Hepatocyte (in vitro differentiated cells): ENCODE data around the gene METRNL.

Experiments used
- CTCF ChIP-seq: fragments of 200-600 bp; sonication (generic); IDR thresholded peaks from 2 replicates; pipeline ENCODE4 v1.5.1; 2016; ENCODE audit warnings: antibody characterized with exemption, mild to moderate bottlenecking; ENCODE audit not compliant: poor library complexity
- EZH2 ChIP-seq: fragments of 200-600 bp; sonication (generic); IDR thresholded peaks from 2 replicates; pipeline ENCODE4 v1.6.1; 2016; ENCODE audit warnings: antibody characterized with exemption, mild to moderate bottlenecking, borderline replicate concordance
- EZH2phosphoT487 ChIP-seq: fragments of 200-600 bp; sonication (generic); IDR thresholded peaks from one replicate; pipeline ENCODE4 v1.6.1; 2018; ENCODE audit warnings: antibody characterized with exemption, mild to moderate bottlenecking, low read depth, moderate library complexity; ENCODE audit not compliant: unreplicated experiment, severe bottlenecking

DNA sequence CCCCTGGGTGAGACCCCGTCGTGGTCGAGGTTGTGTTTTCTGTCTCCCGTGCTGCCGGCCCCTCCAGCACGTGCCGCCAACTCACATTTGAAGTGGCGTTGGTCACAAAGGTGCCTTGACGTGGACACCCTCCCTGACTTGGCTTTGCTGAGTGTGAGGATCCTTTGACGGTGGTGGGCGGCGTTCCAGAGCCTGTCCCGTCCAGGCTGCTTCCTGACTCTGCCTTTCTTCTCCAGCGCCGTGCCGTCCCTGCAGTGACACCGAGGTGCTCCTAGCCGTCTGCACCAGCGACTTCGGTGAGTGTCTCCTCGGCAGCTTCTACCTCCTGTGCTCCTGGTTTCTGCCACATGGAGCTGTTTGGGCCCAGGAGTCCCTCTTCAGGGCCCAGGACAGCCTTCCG lies 13.5 kb downstream of the METRNL start:
- TF ChIP-seq CTCF (no peak), EZH2 (no peak), EZH2phosphoT487 (no peak)
